ENCODE results near the gene TPMT.
"Not testable (repeated sequence)": the region's sequence is repeated elsewhere in the genome, so short reads cannot be mapped to it uniquely, and the experiment has no call there.

TPMT gene

GRCh38 chr6:18155864-18156421 lies 1.1 kb upstream of the TPMT start:
- peak; percentile 6 to 14 for DNase-seq (ENCODE audit: low read depth in 2 of 2)

- peak; percentile 98 to 99 for DNase-seq (ENCODE audit: low read depth in 2 of 2)
Measured at GRCh38 chr6:18155150-18155863, 430 bp upstream of the TPMT start, which contains the start of gene KDM1B. KDM1B (plus strand) TSS chr6:18155422; CDS start chr6:18159896, 4,474 bp downstream.

- no peak for DNase-seq (ENCODE audit: low read depth in 2 of 2)
Measured at GRCh38 chr6:18153311-18153703, 1.6 kb downstream of the TPMT start.

GRCh38 chr6:18151801-18152200 lies 3.1 kb downstream of the TPMT start:
- no peak for DNase-seq (ENCODE audit: low read depth in 2 of 2)

- DNase-seq (ENCODE audit: low read depth in 2 of 2), result not testable (repeated sequence)
Measured at GRCh38 chr6:18151391-18151790, 3.5 kb downstream of the TPMT start.

GRCh38 chr6:18148304-18149025 lies 6.4 kb downstream of the TPMT start:
- no peak for DNase-seq (ENCODE audit: low read depth in 2 of 2)

GRCh38 chr6:18147616-18148015 lies 7.3 kb downstream of the TPMT start:
- no peak for DNase-seq (ENCODE audit: low read depth in 2 of 2)

- no peak for DNase-seq (ENCODE audit: low read depth in 2 of 2)
Measured at GRCh38 chr6:18147160-18147559, 7.7 kb downstream of the TPMT start.

- DNase-seq (ENCODE audit: low read depth in 2 of 2), result no peak
Measured at GRCh38 chr6:18142591-18142861, 12.4 kb downstream of the TPMT start.

- DNase-seq (ENCODE audit: low read depth in 2 of 2), result no peak
Measured at GRCh38 chr6:18141805-18142590, 12.9 kb downstream of the TPMT start.

GRCh38 chr6:18139935-18140621 lies 14.8 kb downstream of the TPMT start:
- no peak for DNase-seq (ENCODE audit: low read depth in 2 of 2)

GRCh38 chr6:18138906-18139305 lies 16.0 kb downstream of the TPMT start:
- no peak for DNase-seq (ENCODE audit: low read depth in 2 of 2)

GRCh38 chr6:18136260-18136659 lies 18.6 kb downstream of the TPMT start:
- DNase-seq (ENCODE audit: low read depth in 2 of 2), result no peak

- DNase-seq (ENCODE audit: low read depth in 2 of 2), result no peak
Measured at GRCh38 chr6:18135171-18135570, 19.7 kb downstream of the TPMT start.

- no peak for DNase-seq (ENCODE audit: low read depth in 2 of 2)
Measured at GRCh38 chr6:18132346-18132745, 22.5 kb downstream of the TPMT start.

- DNase-seq (ENCODE audit: low read depth in 2 of 2), result no peak
Measured at GRCh38 chr6:18126121-18126520, 28.8 kb downstream of the TPMT start.

GRCh38 chr6:18122128-18123093 lies 32.5 kb downstream of the TPMT start, which contains the start of gene NHLRC1:
NHLRC1 (minus strand) TSS chr6:18122677; CDS start chr6:18122606, 71 bp downstream.
- peak; percentile 48 to 53 for DNase-seq (ENCODE audit: low read depth in 2 of 2)

GRCh38 chr6:18121580-18122127 lies 33.2 kb downstream of the TPMT start:
- no peak for DNase-seq (ENCODE audit: low read depth in 2 of 2)

- DNase-seq (ENCODE audit: low read depth in 2 of 2), result no peak
Measured at GRCh38 chr6:18119236-18119635, 35.6 kb downstream of the TPMT start.

- no peak for DNase-seq (ENCODE audit: low read depth in 2 of 2)
Measured at GRCh38 chr6:18118330-18118729, 36.5 kb downstream of the TPMT start.
